ENCODE data around the gene COBL.

Gene COBL

GRCh38 chr7:51175992-51176388 lies 140.6 kb downstream of the COBL start:
- DNase-seq: no peak

GRCh38 chr7:51175316-51175991 lies 141.2 kb downstream of the COBL start:
- DNase-seq: no peak

GRCh38 chr7:51165337-51165736 lies 151.3 kb downstream of the COBL start:
- DNase-seq: no peak

GRCh38 chr7:51162724-51163329 lies 153.8 kb downstream of the COBL start:
- DNase-seq: peak; percentile 62

GRCh38 chr7:51161937-51162336 lies 154.7 kb downstream of the COBL start:
- DNase-seq: no peak

- peak; percentile 53 for DNase-seq
These were observed 155.5 kb downstream of the COBL start for GRCh38 chr7:51160990-51161615.

- DNase-seq: no peak
These were observed 156.2 kb downstream of the COBL start for GRCh38 chr7:51160411-51160810.

GRCh38 chr7:51158742-51159445 lies 157.7 kb downstream of the COBL start:
- no peak for DNase-seq

GRCh38 chr7:51158211-51158610 lies 158.4 kb downstream of the COBL start:
- no peak for DNase-seq

GRCh38 chr7:51154201-51154600 lies 162.4 kb downstream of the COBL start:
- no peak for DNase-seq

GRCh38 chr7:51152706-51153200 lies 163.9 kb downstream of the COBL start:
- DNase-seq: no peak

- no peak for DNase-seq
These were observed 165.2 kb downstream of the COBL start for GRCh38 chr7:51151455-51151854.

GRCh38 chr7:51150193-51150592 lies 166.4 kb downstream of the COBL start:
- DNase-seq: no peak

GRCh38 chr7:51148216-51148615 lies 168.4 kb downstream of the COBL start:
- no peak for DNase-seq

GRCh38 chr7:51146816-51147586 lies 169.6 kb downstream of the COBL start:
- no peak for DNase-seq

GRCh38 chr7:51144178-51144577 lies 172.4 kb downstream of the COBL start:
- DNase-seq: no peak

- no peak for DNase-seq
These were observed 173.7 kb downstream of the COBL start for GRCh38 chr7:51142741-51143385.

- peak; percentile 25 for DNase-seq
These were observed 175.1 kb downstream of the COBL start for GRCh38 chr7:51141451-51142003.

GRCh38 chr7:51140199-51141164 lies 176.1 kb downstream of the COBL start:
- DNase-seq: peak; percentile 39

GRCh38 chr7:51139796-51140195 lies 176.8 kb downstream of the COBL start:
- no peak for DNase-seq

Data from NCI-H510A (cell line).